HepG2 (cell line): ENCODE data around the gene NCAPD2. TPM values are rescaled to one million over a fixed set of nuclear protein-coding genes. Genes with fewer than 3 reads are reported as not detected.
A peak's percentile ranks its signal among the peaks of the same experiment; 100 is the strongest.

ENCODE experiments used
- ATAC-seq: fragments of 200-7000 bp; cut with Tn5 transposase; 3 replicates; pipeline ENCODE4 v1.9.1; 2020; ENCODE audit warnings: mild to moderate bottlenecking, moderate library complexity
- BruUV-seq: library from RNA; stranded (reverse); fragments of 400-500 nt; replicated peaks from 2 replicates; lab custom pipeline; 2021; lab: Mats Ljungman, UMichigan
- CTCF ChIA-PET: fragments of 300-600 bp; formaldehyde crosslinking; extraction: SDS; loops from one replicate; lab custom pipeline; 2021; ENCODE audit warnings: low total read pairs, inconsistent platforms, low intra/inter-chr PET ratio; lab: Yijun Ruan, JAX
- POLR2A ChIA-PET: fragments of 350-600 bp; sonication (Branson Sonifier 250); formaldehyde crosslinking; loops from one replicate; lab custom pipeline; 2020; ENCODE audit warnings: antibody characterized with exemption, inconsistent platforms; lab: Yijun Ruan, JAX
- DNase-seq: peaks from one replicate; pipeline ENCODE4 v3.0.0-alpha.2; 2015; ENCODE audit warnings: low spot score
- FAIRE-seq: peaks from 3 replicates; lab custom pipeline; 2011; peaks lifted over from hg19 to GRCh38; lab: Jason Lieb, UNC
- H2AFZ ChIP-seq: one replicate; pipeline ENCODE4 v1.6.1; 2011; ENCODE audit warnings: low read length, inconsistent platforms
- H3K27ac ChIP-seq: fragments of 300-600 bp; 3 replicates; pipeline ENCODE4 v1.8.0; 2011; ENCODE audit warnings: mixed run types, mild to moderate bottlenecking, mixed read lengths, low read length, inconsistent platforms; ENCODE audit not compliant: insufficient read depth; ENCODE audit errors: extremely low read length
- H3K27me3 ChIP-seq, 2 experiments: fragments of 200-600 bp in 1 of 2; 2 replicates in 1 of 2; 3 replicates in 1 of 2; pipeline versions ENCODE4 v1.6.0 to v1.8.0; 2011; ENCODE audit warnings: low read length in 2 of 2, mild to moderate bottlenecking in 2 of 2, moderate library complexity in 2 of 2, inconsistent platforms in 1 of 2; ENCODE audit not compliant: insufficient read depth in 2 of 2, control insufficient read depth in 1 of 2
- H3K36me3 ChIP-seq, 2 experiments: fragments of 200-600 bp in 1 of 2; replicated peaks in 1 of 2; 2 replicates in 1 of 2; 3 replicates in 1 of 2; pipeline versions ENCODE4 v1.5.1 to v1.8.0; 2011; ENCODE audit warnings: low read length in 2 of 2, inconsistent platforms in 1 of 2; ENCODE audit not compliant: insufficient read depth in 2 of 2, control insufficient read depth in 1 of 2
- H3K4me1 ChIP-seq: 2 replicates; pipeline ENCODE4 v1.5.1; 2012; ENCODE audit warnings: low read length, inconsistent platforms; ENCODE audit not compliant: insufficient read depth
- H3K4me2 ChIP-seq: 2 replicates; pipeline ENCODE4 v1.6.0; 2011; ENCODE audit warnings: low read depth, low read length, inconsistent platforms
- H3K4me3 ChIP-seq, 3 experiments: fragments of 200-600 bp in 1 of 3; sonication (generic), shearing (Covaris generic) in 1 of 3; replicated peaks in 1 of 3; 2 replicates each; pipeline ENCODE4 v1.5.1; 2011 to 2016; ENCODE audit warnings: low read length in 3 of 3, inconsistent platforms in 2 of 3, low read depth in 2 of 3, mild to moderate bottlenecking in 2 of 3, control low read depth in 1 of 3, mixed read lengths in 1 of 3; ENCODE audit not compliant: insufficient read depth in 1 of 3
- H3K79me2 ChIP-seq: one replicate; pipeline ENCODE4 v1.6.1; 2011; ENCODE audit warnings: low read length, inconsistent platforms; ENCODE audit not compliant: insufficient read depth
- H3K9ac ChIP-seq: 2 replicates; pipeline ENCODE4 v1.6.0; 2011; ENCODE audit warnings: mild to moderate bottlenecking, low read depth, low read length, inconsistent platforms; ENCODE audit not compliant: insufficient read depth
- H3K9me3 ChIP-seq: 2 replicates; pipeline ENCODE4 v1.5.1; 2012; ENCODE audit warnings: mild to moderate bottlenecking, low read length
- H4K20me1 ChIP-seq: 2 replicates; pipeline ENCODE4 v1.6.0; 2011; ENCODE audit warnings: inconsistent platforms, mild to moderate bottlenecking, low read length, moderate library complexity; ENCODE audit not compliant: insufficient read depth
- AGO2 ChIP-seq: fragments of 200-400 bp; formaldehyde crosslinking; optimal IDR thresholded peaks from 2 replicates; pipeline ENCODE3; 2017; ENCODE audit warnings: mild to moderate bottlenecking, low read depth, low read length, moderate library complexity
- GFI1 ChIP-seq: sonication (generic); formaldehyde crosslinking; IDR thresholded peaks from 2 replicates; pipeline ENCODE4 v1.5.0; 2020; ENCODE audit warnings: missing genetic modification reagents, mild to moderate bottlenecking, borderline replicate concordance
- SRSF9 ChIP-seq: fragments of 200-400 bp; formaldehyde crosslinking; IDR thresholded peaks from 2 replicates; pipeline ENCODE4 v1.6.1; 2018; ENCODE audit warnings: borderline replicate concordance, mild to moderate bottlenecking, low read depth, low read length; ENCODE audit not compliant: insufficient read depth, poor library complexity, severe bottlenecking
- TEAD3 ChIP-seq: optimal IDR thresholded peaks from 2 replicates; pipeline ENCODE3; 2016; ENCODE audit warnings: borderline replicate concordance
- WGBS: methylation state at CpG from one replicate; pipeline ENCODE4 v1.1.6; 2017; ENCODE audit warnings: low lambda C conversion rate; 5-methylcytosine and 5-hydroxymethylcytosine counted together
- in situ Hi-C: cut with HindIII; loops from 2 replicates; pipeline ENCODE4 v1.10.0; 2017; ENCODE audit warnings: low pct_unique_long_range_greater_than_20kb; ENCODE audit not compliant: extremely low pct_ligation_motif_present
- intact Hi-C: fragments of 100-400 bp; cut with micrococcal nuclease; formaldehyde crosslinking; loops from one replicate; pipeline ENCODE4 v1.10.0; 2022; ENCODE audit not compliant: unreplicated experiment
- polyA plus RNA-seq, 8 experiments: library from polyadenylated mRNA; depleted of rRNA in 3 of 8; stranded (reverse) in 7 of 8; unstranded in 1 of 8; fragments of >200 nt; fragmentation: Illumina TruSeq in 4 of 8; extraction: Trizol in 4 of 8; gene quantifications; 2 replicates each; pipeline versions ENCODE4 v1.2.1 to v1.2.3, GENCODE V29; 2011 to 2016; ENCODE audit warnings: low read depth in 4 of 8, missing spikeins in 1 of 8, mixed read lengths in 1 of 8; ENCODE audit not compliant: insufficient read depth in 1 of 8
- total RNA-seq, 5 experiments: library from RNA; depleted of rRNA; stranded (reverse); fragments of >200 nt; fragmentation: Illumina TruSeq; extraction: Trizol; gene quantifications; 2 replicates each; pipeline ENCODE4 v1.2.3, GENCODE V29; 2016; ENCODE audit warnings: low read depth in 1 of 5

The NCAPD2 gene
- total and polyA plus RNA-seq, 2 of the 13 experiments (the other 11 are each of a cell fraction or from before 2014, with no cell fraction given): 51.1 to 65.6 TPM

DNA sequence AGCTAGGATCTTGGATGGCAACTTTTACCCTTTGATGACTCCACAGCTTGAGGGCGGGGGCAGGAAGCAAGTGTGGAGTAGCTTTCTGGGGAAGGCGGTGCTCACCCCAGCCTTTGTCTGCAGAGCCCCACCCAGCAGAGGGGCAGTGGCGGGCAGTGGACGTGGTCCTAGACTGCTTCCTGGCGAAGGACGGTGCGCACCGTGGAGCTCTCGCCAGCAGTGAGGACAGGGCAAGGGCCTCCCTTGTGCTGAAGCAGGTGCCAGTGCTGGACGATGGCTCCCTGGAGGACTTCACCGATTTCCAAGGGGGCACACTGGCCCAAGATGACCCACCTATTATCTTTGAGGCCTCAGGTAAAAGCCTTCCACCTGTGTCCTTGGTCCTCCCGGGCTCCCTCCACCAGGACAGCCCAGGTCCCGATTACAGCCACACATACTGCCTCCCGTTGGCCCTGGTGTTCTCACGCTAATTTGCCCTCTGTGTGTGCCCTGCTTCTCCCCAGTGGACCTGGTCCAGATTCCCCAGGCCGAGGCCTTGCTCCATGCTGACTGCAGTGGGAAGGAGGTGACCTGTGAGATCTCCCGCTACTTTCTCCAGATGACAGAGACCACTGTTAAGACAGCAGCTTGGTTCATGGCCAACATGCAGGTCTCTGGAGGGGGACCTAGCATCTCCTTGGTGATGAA is 40.8 kb upstream of the NCAPD2 start:
- Histone ChIP-seq H3K4me2 (peak overlapping the region; percentile 95), H3K4me3 (peak overlapping the region in 2 of 3 experiments; percentile 87 to 90; a peak in 3 of 6 replicates), H3K4me1 (peaks cover 28% of the 10 kb centered on the region), H3K27ac (peak overlapping the region; percentile 90), H4K20me1 (no peaks in the 10 kb centered on the region), H3K9ac (peak overlapping the region; percentile 88), H3K79me2 (peaks cover 4% of the 10 kb centered on the region), H3K9me3 (no peaks in the 10 kb centered on the region), H3K27me3 (no peaks in the 10 kb centered on the region; a peak in 1 of 5 replicates), H2AFZ (no peak overlapping the region), H3K36me3 (peaks cover 0 to 15% of the 10 kb centered on the region in 2 experiments; a peak in 3 of 5 replicates)
- FAIRE-seq (no peak), DNase-seq (no peak), ATAC-seq (no peak)
- intact Hi-C loops: no loop called here
- CTCF ChIA-PET: no interaction called here
- POLR2A ChIA-PET: interaction anchor here (0.9 to 4.0 kb wide), 13 partner anchors 8 to 117 kb away, joined by 3 to 68 read pairs (median 12); partner anchors contain the start of genes GAPDH, LTBR, MRPL51 and VAMP1
- TF ChIP-seq TEAD3 (CRISPR knock-in tag): peak; percentile 35
- TF ChIP-seq GFI1: no peak
- 95% methylated on average over 16 of the region's 17 CpGs for WGBS
- BruUV-seq: no TSS peak
- in situ Hi-C loops: loop anchor here (25.0 kb wide), 1 partner anchor 391 kb away; no protein-coding TSS in a partner anchor

DNA sequence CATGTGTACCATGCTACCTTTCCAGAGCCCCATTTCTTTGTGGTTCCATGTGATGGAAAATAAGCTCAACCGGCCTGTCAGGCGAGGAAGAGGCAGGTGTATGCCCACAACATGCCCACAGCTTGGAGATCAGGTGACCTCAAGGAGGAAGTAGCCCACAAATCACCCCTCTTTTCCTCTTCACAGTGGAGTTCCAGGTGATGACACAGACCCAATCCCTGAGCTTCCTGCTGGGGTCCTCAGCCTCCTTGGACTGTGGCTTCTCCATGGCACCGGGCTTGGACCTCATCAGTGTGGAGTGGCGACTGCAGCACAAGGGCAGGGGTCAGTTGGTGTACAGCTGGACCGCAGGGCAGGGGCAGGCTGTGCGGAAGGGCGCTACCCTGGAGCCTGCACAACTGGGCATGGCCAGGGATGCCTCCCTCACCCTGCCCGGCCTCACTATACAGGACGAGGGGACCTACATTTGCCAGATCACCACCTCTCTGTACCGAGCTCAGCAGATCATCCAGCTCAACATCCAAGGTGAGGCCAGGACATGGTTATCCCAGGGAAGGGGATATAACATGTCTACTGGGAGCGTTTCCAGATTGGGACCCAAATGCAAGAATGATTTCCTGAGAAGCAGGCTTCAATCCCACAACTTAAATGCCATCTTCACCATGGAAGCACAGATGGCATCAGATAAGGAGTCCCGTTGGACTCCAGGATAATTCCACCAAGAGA is 36.5 kb upstream of the NCAPD2 start:
- ChIA-PET CTCF (no interaction called here), POLR2A (interaction anchor here (2.3 kb wide), 1 partner anchor 13 kb away, joined by 9 read pairs; the partner anchor contains the start of gene VAMP1)
- no peaks in the 10 kb centered on the region for H4K20me1 ChIP-seq
- no peaks in the 10 kb centered on the region for H3K9me3 ChIP-seq
- TF ChIP-seq SRSF9 (no peak), AGO2 (peak; percentile 34)
- 99% methylated on average over 8 of the region's 12 CpGs for WGBS
- H3K27ac ChIP-seq: no peak overlapping the region
- ATAC-seq: no peak
- no peak for DNase-seq
- no peak for FAIRE-seq
- H3K36me3 ChIP-seq: peaks cover 9 to 41% of the 10 kb centered on the region in 2 experiments
- peaks cover 4% of the 10 kb centered on the region for H3K79me2 ChIP-seq
- H3K4me1 ChIP-seq: peaks cover 11% of the 10 kb centered on the region
- H3K4me2 ChIP-seq: no peak overlapping the region
- intact Hi-C loops: no loop called here
- H2AFZ ChIP-seq: no peak overlapping the region
- in situ Hi-C loops: loop anchor here (25.0 kb wide), 1 partner anchor 395 kb away; no protein-coding TSS in a partner anchor
- H3K4me3 ChIP-seq: no peak overlapping the region
- H3K27me3 ChIP-seq: no peaks in the 10 kb centered on the region; a peak in 1 of 5 replicates
- no TSS peak for BruUV-seq
- no peak overlapping the region for H3K9ac ChIP-seq
